Suprapubic skin (tissue), 4 donors: Measurements from ENCODE around the gene RPL19.

ENCODE experiments used
- POLR2A ChIP-seq, 2 donors: fragments of 450-650 bp; IDR thresholded peaks; one replicate each; pipeline ENCODE4 v1.6.1; 2017; ENCODE audit warnings: antibody characterized with exemption in 2 of 2, mild to moderate bottlenecking in 2 of 2, moderate library complexity in 2 of 2
- POLR2AphosphoS5 ChIP-seq, 3 donors: sonication (generic); formaldehyde crosslinking; IDR thresholded peaks; one replicate each; pipeline ENCODE4 v1.6.1; 2017; ENCODE audit warnings: antibody characterized with exemption in 3 of 3
- TF ChIP-seq, protein P1 (sequence below), 2 donors: fragments of 200-600 bp in 1 of 2; fragments of 450-650 bp in 1 of 2; sonication (generic) in 1 of 2; IDR thresholded peaks; one replicate each; pipeline ENCODE4 v1.5.1; 2016 to 2019; ENCODE audit warnings: antibody characterized with exemption in 2 of 2, mild to moderate bottlenecking in 1 of 2, moderate library complexity in 1 of 2

DNA sequence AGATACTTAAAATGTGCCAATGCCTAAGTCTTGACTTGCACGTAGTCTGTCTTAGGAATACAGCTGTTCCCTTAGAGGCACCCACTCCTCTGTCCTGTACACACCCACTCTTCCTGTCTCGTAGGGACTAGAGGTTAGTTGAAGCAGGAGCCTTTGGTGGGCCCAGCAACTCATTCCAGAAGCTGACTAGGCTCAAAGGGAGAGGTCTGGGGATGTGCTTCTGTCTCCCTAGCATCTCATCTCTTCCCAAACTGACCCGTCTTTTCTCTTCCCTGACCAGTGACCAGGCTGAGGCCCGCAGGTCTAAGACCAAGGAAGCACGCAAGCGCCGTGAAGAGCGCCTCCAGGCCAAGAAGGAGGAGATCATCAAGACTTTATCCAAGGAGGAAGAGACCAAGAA is 4.2 kb downstream of the RPL19 start:
- TF ChIP-seq, protein P1, sequence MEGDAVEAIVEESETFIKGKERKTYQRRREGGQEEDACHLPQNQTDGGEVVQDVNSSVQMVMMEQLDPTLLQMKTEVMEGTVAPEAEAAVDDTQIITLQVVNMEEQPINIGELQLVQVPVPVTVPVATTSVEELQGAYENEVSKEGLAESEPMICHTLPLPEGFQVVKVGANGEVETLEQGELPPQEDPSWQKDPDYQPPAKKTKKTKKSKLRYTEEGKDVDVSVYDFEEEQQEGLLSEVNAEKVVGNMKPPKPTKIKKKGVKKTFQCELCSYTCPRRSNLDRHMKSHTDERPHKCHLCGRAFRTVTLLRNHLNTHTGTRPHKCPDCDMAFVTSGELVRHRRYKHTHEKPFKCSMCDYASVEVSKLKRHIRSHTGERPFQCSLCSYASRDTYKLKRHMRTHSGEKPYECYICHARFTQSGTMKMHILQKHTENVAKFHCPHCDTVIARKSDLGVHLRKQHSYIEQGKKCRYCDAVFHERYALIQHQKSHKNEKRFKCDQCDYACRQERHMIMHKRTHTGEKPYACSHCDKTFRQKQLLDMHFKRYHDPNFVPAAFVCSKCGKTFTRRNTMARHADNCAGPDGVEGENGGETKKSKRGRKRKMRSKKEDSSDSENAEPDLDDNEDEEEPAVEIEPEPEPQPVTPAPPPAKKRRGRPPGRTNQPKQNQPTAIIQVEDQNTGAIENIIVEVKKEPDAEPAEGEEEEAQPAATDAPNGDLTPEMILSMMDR (IDR thresholded peaks at IDR 0.05), result no peak
- TF ChIP-seq POLR2A (IDR thresholded peaks at IDR 0.05), result no peak
- TF ChIP-seq POLR2AphosphoS5 (IDR thresholded peaks at IDR 0.05), result no peak
